PFSK-1 (cell line): ENCODE measurements around the gene GRID1.
A peak's percentile ranks its signal among the peaks of the same experiment; 100 is the strongest.

Source experiments
- FOXP2 ChIP-seq: optimal IDR thresholded peaks from 2 replicates; pipeline ENCODE3; 2011; ENCODE audit warnings: borderline replicate concordance, control low read depth, inconsistent platforms; ENCODE audit not compliant: insufficient read depth; ENCODE audit errors: extremely low read length, extremely low read depth
- POLR2AphosphoS5 ChIP-seq: IDR thresholded peaks from 2 replicates; pipeline ENCODE4 v1.6.1; 2012; ENCODE audit warnings: low read depth, mild to moderate bottlenecking, control low read depth, low read length, moderate library complexity
- REST ChIP-seq, 2 experiments: IDR thresholded peaks; 2 replicates each; pipeline versions ENCODE4 v1.6.1 to v1.8.0; 2011 to 2012; ENCODE audit warnings: low read depth in 2 of 2, low read length in 2 of 2, control low read depth in 1 of 2, inconsistent platforms in 1 of 2, mild to moderate bottlenecking in 1 of 2, moderate library complexity in 1 of 2; ENCODE audit not compliant: insufficient read depth in 1 of 2
- SIN3A ChIP-seq: IDR thresholded peaks from 2 replicates; pipeline ENCODE4 v1.6.1; 2012; ENCODE audit warnings: mild to moderate bottlenecking, low read length, moderate library complexity, borderline replicate concordance; ENCODE audit not compliant: insufficient read depth
- TAF1 ChIP-seq: IDR thresholded peaks from 2 replicates; pipeline ENCODE4 v1.6.1; 2012; ENCODE audit warnings: low read length, control low read depth, borderline replicate concordance; ENCODE audit not compliant: insufficient read depth

The GRID1 gene

GRCh38 chr10:86387178-86387794 lies 20.7 kb upstream of the GRID1 start:
- no peak for TF ChIP-seq TAF1
- TF ChIP-seq SIN3A: no peak
- TF ChIP-seq FOXP2: no peak
- no peak for TF ChIP-seq REST (IDR thresholded peaks at IDR 0.05; ENCODE audit: insufficient read depth in 1 of 2, low read depth in 2 of 2, low read length in 2 of 2)
- no peak for TF ChIP-seq POLR2AphosphoS5

GRCh38 chr10:86385806-86386205 lies 19.2 kb upstream of the GRID1 start:
- TF ChIP-seq POLR2AphosphoS5 (no peak), REST (IDR thresholded peaks at IDR 0.05; ENCODE audit: insufficient read depth in 1 of 2, low read depth in 2 of 2, low read length in 2 of 2) (no peak), SIN3A (no peak), TAF1 (no peak), FOXP2 (no peak)

GRCh38 chr10:86377797-86378146 lies 11.2 kb upstream of the GRID1 start:
- TF ChIP-seq REST (IDR thresholded peaks at IDR 0.05; ENCODE audit: insufficient read depth in 1 of 2, low read depth in 2 of 2, low read length in 2 of 2): no peak
- TF ChIP-seq FOXP2: no peak

- TF ChIP-seq POLR2AphosphoS5 (no peak), REST (IDR thresholded peaks at IDR 0.05; ENCODE audit: insufficient read depth in 1 of 2, low read depth in 2 of 2, low read length in 2 of 2) (no peak), SIN3A (no peak), TAF1 (no peak), FOXP2 (peak; percentile 66)
Measured at GRCh38 chr10:86376852-86377796, 10.5 kb upstream of the GRID1 start.
